GM21529 (cell line): ENCODE data around the gene SLC25A21.

Source experiments
- ATAC-seq: cut with Tn5 transposase; IDR thresholded peaks from one replicate; pipeline ENCODE4 v1.9.1; 2021; ENCODE audit not compliant: unreplicated experiment

Gene SLC25A21

DNA sequence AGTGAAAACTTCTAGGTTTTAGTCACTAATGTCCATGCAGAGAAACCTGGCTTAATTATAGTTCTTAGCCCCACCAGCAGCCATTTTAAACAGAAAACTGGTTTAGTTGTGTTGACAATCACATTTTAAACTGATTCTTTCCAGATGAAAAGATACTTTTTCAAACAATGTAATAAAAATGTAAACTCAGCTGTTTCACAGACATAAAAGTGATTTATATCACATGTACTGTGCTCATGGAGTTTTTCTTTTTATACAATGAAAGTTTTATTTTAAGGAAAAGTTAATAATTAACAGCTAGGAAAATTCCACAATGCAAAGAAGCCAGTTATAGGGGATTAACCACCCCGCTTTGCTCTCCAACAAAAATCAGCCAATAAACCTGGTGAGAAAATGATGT is 381.0 kb downstream of the SLC25A21 start:
- no peak for ATAC-seq

DNA sequence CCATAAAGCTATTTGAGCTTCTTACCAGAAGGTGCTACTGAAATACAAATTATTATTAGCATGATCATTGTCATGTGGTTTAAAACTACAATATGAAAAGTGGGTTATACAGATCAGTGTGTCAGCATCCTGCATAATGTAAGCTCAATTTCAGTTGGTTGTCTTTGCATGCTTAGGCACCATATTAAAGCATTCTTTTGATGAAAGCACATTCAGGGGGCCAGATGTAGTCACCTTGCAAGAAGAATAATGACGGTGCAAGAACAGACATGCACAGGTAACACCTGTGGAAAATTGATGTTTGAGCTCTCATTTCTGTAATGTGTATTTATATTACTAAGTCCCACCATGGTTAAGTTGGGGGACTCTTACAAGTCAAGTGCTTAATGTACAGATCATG is 386.9 kb downstream of the SLC25A21 start:
- ATAC-seq: no peak

DNA sequence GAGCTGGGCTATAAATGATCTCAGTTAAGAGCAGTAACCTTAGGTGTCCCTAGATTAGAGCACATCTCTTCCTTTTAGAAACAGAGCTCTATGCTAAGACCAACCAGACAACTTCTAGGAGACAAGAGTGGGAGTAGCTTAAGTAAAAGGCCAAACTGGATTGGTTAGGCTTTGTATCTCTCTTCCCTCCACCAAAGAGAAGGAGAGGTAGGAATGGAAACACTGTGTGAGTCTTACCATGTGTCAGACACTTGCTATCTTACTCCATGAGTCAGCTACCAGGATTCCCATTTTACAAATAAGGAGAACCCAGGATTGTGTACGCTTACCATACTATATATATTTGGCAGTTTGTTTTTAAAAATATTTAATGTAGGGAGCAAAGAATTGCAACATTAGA is 387.9 kb downstream of the SLC25A21 start:
- ATAC-seq: no peak

DNA sequence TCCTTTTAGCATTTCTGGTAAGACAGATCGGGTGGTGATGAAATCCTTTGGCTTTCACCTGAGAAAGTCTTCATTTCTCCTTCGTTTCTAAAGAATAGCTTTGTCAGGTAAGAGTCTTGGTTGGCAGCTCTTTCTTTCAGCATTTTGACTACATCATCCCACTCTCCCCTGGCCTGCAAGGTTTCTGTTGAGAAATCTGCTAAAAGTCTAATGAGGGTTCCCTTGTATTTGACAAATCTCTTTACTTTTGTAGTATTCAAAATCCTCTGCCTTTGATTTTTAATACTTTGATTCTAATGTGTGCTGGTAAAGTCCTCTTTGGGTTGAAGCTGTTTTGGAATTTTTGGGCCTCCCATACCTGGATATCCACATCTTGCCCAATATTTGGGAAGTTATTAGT is 390.5 kb downstream of the SLC25A21 start:
- no peak for ATAC-seq

DNA sequence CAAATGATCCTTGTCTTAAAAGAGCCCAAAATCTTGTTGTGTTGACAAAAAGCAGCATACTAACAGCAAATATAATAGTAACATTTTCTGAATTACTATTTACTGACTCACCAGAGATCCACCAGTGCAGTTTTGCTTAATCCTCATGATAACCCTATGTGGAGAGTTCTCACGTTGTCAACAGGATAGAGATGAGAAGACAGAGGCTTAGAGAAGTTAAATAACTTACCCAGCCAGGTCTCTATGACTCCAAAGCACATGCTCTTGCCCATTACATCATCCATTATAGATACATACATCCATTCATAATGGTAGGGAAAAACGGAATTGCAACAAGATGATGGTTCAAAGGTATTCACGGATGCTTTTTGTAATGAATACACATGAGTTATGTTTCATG is 398.8 kb downstream of the SLC25A21 start:
- ATAC-seq: no peak

DNA sequence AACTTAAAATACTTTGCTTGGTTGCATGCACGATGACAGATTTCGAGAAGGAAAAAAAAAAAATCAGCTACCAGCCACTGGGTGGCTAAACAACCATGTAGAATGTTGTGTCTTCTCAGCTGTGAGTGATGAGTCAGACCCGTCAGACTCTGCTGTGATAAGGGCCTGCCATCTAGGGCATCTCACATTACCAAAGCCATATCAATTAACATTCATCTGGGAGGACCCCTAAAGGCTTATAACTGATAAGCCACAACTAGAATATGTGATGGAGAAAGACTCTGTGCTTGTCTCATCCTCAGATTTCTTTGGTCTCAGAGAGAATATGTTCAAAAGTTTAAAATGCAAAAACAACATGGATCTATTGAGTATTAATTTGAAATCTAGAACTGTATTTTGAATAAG is 399.3 kb downstream of the SLC25A21 start:
- ATAC-seq: no peak

DNA sequence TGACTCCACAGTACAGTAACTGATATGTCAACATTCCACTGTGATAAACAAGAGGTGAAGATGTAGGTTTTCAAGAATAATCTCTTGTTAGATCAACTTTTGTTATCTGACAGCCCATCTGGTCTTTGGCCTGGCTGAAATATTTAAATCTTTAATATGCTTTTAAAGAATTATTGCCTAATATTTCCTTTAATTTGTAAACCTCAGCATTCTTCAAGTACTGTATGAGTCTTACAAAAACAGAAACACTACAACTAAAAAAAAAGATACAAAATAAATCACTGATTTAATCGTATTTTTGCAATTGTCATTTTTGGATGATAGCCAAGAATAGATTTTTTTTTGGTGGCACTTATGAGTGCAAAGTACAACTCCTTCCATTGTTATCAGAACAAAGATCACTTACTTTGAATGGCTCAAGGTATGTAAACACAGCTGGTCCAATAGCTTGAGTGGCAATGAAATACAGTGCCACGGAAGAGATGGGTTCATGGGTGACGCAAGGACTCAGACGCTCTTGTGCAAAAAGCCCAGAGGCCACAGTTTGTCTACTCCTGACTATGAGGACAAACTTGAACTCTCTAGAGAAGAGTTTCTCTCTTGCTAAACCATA is 401.3 kb downstream of the SLC25A21 start:
- no peak for ATAC-seq

DNA sequence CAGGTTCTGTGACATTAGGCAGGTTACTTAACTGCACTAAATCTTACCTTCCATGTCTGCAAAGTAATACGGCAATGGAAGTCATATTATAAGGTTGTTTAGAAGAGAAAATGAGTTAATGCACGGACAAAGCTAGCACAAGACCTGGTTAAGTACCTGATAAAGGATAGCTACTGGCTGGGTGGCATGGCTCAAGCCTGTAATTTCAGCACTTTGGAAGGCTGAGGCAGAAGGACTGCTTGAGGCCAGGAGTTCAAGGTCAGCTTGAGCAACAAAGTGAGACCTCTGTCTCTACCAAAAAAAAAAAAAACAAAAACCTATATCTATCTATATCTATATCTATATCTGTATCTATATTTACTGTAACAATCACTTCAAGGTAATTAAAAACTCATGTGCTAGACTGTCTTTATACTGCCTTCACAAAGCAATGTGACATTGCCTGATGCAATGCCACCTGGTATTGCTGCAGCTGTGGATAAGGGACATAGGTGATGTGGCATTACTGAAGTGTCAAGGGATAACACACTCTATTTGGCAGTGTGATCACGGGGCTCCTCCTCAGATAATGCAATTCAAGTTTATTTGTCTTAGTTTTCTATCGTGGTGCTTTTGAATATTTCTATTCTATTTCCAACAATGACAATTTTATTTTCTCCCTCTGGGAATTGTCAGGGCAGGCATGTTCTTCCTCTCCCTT is 403.6 kb downstream of the SLC25A21 start:
- ATAC-seq: no peak

DNA sequence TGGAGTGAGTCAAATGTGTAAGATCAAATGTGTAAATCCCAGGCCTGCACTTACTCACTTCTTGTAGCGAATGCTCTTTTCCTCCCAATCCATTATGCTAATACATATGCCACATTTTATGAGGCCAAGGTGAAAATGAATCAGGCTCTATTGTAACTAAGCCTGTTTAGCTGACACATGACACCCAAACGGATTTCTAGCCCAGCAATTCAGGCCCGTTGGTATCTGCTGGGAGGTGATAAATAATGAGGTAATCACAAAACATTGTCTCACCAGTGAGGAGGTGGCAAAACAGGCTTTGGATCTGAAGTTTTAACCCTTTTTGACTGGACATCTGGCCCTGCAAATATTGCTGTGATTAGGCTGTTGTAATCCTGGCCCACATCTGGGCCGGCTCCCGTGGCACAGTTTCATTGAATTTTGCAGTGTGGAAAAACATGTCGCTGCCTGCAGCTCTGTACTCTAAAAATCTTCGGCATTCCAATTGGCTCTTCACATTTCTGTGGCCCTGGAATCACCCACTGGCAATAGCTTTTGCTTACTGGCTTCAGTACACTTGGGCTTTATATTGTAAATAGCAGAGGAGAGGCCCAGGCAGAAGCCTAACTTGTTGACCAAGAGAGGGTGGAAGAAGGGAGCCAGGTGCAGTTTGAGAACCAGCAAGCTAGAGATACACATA is 404.7 kb downstream of the SLC25A21 start:
- ATAC-seq: no peak

DNA sequence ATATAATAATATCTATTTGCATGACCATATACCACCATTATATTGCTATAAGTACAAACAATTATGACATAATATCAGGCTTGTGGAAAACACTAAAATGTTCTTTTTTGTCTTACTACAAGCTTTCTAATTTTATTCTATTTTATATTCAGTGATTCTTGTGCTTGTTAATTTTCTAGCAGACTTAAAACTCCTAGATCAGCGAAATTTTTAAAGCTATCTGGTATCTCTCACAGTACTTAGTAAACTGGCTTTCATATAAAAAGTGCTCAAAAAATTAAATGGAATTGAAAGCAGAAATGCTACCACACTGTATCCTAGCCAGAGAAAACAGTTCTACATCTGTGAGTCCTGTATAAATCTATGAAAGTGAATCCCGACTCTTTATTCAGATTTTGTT is 405.4 kb downstream of the SLC25A21 start:
- ATAC-seq: no peak

DNA sequence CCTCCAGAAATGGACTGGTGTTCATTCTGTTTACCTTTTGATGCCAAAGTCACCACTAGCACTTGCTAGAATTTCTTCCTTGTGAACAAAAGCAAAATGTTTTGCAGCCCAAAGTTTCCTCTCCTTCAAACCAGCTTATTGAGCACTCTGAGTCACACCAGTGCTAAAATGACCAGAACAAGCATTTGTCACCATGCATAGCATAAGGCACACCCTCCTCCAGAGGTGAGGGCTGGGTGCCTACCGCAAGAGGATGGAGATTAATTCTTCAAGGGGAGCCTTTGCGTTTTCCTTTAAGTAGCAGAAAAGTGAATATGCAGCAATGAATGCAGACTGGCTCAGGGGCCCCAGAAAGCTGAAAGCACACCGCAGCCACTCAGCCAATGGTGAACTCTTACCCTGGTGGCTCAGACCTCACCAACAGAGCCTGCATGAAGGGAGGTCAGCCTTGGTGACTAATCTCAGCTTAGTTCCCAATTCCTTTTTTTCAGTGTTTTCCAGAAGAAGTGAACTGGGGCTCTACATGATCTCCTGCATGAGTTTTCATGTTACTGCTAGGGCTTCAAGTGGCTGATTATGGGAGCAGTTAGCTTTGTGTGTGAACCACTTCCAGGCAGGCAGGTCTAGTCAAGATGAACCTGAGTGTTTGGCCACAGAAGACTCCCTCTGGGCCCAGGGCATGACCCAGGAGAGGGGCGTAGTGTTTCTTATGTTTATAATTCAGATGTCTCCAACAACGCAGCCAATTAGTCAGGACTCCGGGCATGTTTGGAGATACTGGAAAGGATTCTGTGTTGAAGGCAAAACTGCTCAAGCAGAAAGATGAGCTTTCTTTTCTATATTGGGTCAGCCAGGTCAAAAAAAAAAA is 414.4 kb downstream of the SLC25A21 start:
- no peak for ATAC-seq

DNA sequence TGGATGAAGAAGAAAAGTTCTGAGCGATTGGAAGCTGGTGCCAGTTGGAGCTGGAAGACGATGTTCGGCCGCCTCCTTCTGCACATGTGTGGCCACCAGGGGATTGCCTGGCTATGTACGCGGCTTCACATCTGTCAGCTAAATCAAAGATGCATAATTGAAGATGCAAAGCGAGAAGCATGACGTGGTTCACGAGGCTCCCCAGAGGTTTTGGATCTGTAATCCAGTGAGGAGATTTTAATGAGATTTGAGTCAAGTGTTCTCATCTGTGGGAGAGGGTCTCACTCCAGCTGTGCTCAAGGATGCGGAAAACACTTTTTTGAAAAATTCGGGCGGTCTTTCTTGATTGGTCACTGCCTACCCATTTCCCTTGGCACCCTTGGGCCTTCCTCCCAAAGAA is 416.2 kb downstream of the SLC25A21 start:
- ATAC-seq: no peak

DNA sequence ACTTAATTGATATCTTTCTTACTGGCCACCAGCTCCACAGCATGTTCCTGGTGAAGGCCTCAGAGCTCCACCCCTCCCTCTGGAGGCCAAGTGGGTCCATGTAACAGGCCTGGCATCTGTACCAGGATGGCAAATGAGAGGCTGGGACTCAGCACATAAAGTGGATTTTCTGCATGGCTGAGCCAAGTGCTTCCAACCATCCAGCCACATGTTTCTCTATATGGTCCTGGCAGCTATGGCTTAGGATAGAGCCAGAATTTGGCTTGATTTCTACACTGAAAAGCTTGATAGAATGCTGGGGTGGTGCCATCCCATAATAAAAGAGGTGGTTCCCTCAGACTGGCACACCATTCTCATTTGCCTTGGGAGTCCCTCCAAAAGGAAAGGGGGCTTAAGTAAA is 416.6 kb downstream of the SLC25A21 start:
- no peak for ATAC-seq

DNA sequence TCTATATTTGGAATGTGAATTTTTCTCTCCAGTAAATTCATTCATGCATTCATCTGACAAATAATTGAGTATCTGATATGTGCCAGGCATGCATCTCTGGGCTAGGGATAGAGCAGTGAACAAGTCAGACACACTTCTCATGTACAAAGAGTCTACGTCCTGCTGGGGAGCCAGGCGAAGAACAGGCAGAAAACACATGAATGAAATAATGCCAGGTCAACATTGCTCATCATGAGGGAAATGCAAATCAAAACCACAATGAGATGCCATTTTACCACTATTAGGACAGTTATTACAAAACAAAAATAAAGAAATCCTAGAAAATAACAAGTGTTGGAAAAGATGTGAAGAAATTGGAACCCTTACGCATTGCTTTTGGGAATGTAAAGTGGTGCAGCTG is 420.5 kb downstream of the SLC25A21 start:
- ATAC-seq: no peak

DNA sequence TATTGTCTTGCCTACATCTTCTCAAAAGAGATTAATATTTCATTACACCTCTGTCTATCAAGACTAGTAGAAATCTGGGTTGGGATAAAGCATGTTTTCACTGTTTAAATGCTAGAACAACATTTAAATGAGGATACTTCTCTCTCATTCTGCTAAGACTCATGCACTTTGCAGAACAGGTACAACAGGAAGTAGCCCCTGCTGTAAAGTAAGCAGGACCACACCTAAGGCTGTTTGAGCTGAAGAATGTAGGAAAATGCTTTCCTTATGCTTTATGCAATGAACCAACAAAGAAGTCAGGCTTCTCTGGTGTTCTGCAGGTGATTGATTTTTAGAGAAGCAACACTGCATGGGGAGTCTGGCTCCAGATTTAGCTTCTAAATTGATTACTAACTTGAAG is 421.3 kb downstream of the SLC25A21 start:
- ATAC-seq: no peak

DNA sequence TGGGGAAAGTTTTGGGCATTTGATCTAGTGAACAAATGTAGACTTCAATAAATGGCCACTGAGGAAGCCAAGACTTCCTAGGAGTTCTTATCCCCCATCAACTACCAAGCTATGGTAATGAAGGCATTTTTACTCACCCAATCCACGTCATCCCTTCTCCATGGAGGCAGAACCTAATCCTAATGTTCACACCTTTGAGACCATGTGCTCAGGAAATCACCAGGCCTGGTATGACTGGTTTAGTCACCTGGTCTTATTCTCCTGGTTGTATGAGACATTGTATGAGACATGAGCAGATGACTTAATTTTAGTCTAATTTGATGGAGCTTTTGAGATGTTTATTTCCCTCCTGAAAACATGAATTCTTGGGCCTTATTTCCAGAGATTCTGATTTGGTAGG is 422.2 kb downstream of the SLC25A21 start:
- no peak for ATAC-seq

DNA sequence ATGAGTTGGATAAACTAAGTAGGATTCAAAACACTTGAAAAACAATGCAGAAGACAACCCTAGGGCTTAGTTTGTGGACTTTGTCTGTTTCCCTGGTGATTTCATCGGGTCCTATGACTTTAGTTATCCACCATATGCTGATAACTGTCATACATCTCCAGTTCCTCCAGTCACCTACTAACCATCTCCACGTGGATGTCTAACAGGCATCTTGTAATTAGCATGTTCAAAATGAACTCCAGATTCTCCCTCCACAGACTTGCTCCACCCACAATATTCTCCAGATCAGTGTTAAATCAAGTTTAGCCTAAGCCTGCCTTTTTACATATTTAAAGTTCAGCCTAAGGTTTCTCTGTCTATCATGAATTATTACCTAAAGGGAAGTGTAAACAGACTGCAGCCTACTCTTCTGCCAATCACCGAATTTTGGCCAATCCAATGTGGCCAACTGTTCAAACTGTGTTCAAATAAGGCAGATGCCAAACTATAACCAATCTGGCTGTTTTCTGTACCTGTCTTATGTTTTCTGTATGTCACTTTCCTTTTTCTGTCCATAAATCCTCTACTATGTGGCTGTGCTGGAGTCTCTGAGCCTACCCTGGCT is 423.7 kb downstream of the SLC25A21 start:
- ATAC-seq: no peak

DNA sequence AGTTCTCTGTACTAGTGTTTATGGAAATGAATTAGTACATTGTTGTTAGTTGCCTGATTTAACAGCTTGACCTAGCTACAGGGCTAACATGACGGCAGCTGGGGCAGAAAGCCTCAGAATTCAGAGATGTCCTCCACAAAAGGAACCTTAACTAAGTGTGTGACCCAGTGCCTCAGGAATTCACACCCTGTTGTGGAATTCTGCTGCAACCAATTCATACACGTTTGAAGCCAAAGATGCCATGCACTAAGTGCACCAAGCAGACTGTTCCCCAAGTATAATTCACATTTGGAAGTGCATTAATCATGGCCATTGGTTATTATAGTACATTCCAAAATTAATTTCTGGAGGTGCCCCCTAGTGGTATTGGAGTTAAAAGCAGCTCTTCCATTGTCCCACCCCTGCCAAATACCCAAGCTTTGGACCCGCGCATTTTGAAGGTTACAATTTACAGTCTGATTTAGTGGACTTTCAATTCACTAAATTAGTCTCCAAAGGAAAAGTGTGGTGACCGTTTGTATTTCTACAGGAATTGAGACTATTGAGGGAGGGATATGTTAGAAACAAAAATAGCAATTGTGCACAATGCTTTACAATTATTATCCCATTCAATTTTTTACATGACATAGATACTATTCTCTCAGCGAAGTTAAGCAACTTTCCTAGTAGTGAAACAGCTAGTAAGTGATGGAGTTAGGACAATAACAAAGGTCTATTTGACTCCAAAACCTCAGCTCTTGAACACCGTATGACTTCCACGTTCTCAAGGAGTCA is 424.8 kb downstream of the SLC25A21 start:
- ATAC-seq: no peak

DNA sequence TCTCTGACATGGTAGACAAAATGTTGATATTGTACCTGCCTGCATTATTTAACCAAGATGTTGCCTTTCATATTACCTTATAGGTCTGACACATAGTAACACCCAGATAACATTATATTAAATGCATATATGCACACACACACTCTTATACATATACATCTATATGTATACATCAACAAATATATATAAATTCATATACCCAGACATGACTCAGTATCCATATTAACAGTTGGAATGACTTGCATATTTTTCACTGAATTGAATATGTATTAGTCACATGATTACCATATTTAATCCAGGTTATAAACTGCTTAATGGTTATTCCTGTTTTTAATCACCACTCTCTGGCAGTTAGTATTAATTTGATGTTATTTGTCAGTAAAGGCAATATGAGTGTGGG is 425.5 kb downstream of the SLC25A21 start:
- ATAC-seq: no peak

DNA sequence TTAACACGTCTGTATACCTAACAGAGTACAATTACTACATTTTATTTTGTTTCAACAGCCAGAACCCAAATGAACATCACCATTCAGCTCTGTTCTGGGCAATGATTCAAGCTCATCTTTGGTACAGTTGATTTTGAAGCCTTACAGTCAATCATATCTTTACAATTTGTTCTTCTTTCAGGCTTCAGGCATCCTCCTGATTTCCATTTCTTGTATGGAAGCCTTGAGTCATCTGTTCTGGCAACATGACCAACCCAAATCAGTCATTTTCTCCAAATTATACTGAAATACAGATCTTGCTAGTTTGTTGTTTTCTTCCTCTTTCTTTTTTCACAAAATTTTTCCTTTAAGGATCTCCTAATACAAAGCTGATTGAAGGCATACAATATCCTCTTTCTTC is 430.5 kb downstream of the SLC25A21 start:
- no peak for ATAC-seq
